HL-60 (cell line): ENCODE results near the gene CFAP92.

Experiments used
- DNase-seq, 2 experiments: peaks; one replicate each; pipeline ENCODE4 v3.0.0-alpha.2; 2010 to 2020; ENCODE audit warnings: low read depth in 1 of 2, low spot score in 1 of 2
- H3K27ac ChIP-seq: fragments of 250-450 bp; sonication (Bioruptor Pico); replicated peaks from 2 replicates; pipeline ENCODE4 v1.5.1; 2020; ENCODE audit warnings: mild to moderate bottlenecking, moderate library complexity
- H3K27me3 ChIP-seq: fragments of 250-450 bp; sonication (Bioruptor Pico); 2 replicates; pipeline ENCODE4 v1.5.1; 2021; ENCODE audit warnings: mild to moderate bottlenecking, moderate library complexity; ENCODE audit not compliant: insufficient read depth, poor library complexity, severe bottlenecking
- H3K4me3 ChIP-seq: replicated peaks from 2 replicates; pipeline ENCODE4 v1.5.1; 2011; ENCODE audit warnings: mild to moderate bottlenecking, control low read depth, low read length; ENCODE audit not compliant: insufficient read depth
- GABPA ChIP-seq: IDR thresholded peaks from 2 replicates; pipeline ENCODE4 v1.6.1; 2012; ENCODE audit warnings: low read depth
- POLR2AphosphoS5 ChIP-seq: IDR thresholded peaks from 2 replicates; pipeline ENCODE4 v1.6.1; 2012; ENCODE audit warnings: low read depth
- SPI1 ChIP-seq: IDR thresholded peaks from 2 replicates; pipeline ENCODE4 v1.6.1; 2012; ENCODE audit warnings: low read depth, mild to moderate bottlenecking, borderline replicate concordance
- TF ChIP-seq, protein P1 (sequence below): IDR thresholded peaks from 2 replicates; pipeline ENCODE4 v1.6.1; 2012; ENCODE audit warnings: low read depth; ENCODE audit not compliant: insufficient replicate concordance
- TF ChIP-seq, protein P2 (sequence below): IDR thresholded peaks from one replicate; pipeline ENCODE4 v1.5.1; 2011; ENCODE audit warnings: low read length, control low read depth, inconsistent platforms; ENCODE audit not compliant: insufficient read depth

Gene CFAP92

DNA sequence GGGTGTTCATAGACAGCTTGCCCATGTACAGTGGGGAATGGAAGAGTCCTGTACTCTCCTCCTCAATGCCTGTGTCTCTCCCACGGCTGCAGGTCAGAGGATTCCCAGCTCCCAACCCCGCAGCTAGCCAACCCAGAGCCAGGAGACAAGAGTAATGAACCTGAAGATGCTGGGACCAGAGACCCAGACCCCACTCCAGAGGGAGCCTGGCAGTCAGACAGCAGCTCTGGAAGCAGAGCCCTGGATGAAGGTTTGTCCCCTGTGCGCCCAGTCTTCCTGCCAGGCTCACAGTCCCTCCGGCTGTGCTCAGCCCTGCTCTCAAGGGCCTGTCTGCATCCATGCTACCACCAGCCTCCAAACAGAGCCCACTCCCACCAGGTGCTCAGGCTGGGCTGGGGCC is 36.7 kb upstream of the CFAP92 start:
- no peaks in the 10 kb centered on the region for H3K27me3 ChIP-seq
- H3K27ac ChIP-seq, result no peak overlapping the region
- TF ChIP-seq, protein P1, sequence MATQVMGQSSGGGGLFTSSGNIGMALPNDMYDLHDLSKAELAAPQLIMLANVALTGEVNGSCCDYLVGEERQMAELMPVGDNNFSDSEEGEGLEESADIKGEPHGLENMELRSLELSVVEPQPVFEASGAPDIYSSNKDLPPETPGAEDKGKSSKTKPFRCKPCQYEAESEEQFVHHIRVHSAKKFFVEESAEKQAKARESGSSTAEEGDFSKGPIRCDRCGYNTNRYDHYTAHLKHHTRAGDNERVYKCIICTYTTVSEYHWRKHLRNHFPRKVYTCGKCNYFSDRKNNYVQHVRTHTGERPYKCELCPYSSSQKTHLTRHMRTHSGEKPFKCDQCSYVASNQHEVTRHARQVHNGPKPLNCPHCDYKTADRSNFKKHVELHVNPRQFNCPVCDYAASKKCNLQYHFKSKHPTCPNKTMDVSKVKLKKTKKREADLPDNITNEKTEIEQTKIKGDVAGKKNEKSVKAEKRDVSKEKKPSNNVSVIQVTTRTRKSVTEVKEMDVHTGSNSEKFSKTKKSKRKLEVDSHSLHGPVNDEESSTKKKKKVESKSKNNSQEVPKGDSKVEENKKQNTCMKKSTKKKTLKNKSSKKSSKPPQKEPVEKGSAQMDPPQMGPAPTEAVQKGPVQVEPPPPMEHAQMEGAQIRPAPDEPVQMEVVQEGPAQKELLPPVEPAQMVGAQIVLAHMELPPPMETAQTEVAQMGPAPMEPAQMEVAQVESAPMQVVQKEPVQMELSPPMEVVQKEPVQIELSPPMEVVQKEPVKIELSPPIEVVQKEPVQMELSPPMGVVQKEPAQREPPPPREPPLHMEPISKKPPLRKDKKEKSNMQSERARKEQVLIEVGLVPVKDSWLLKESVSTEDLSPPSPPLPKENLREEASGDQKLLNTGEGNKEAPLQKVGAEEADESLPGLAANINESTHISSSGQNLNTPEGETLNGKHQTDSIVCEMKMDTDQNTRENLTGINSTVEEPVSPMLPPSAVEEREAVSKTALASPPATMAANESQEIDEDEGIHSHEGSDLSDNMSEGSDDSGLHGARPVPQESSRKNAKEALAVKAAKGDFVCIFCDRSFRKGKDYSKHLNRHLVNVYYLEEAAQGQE, result no peak
- TF ChIP-seq POLR2AphosphoS5, result no peak
- TF ChIP-seq, protein P2, sequence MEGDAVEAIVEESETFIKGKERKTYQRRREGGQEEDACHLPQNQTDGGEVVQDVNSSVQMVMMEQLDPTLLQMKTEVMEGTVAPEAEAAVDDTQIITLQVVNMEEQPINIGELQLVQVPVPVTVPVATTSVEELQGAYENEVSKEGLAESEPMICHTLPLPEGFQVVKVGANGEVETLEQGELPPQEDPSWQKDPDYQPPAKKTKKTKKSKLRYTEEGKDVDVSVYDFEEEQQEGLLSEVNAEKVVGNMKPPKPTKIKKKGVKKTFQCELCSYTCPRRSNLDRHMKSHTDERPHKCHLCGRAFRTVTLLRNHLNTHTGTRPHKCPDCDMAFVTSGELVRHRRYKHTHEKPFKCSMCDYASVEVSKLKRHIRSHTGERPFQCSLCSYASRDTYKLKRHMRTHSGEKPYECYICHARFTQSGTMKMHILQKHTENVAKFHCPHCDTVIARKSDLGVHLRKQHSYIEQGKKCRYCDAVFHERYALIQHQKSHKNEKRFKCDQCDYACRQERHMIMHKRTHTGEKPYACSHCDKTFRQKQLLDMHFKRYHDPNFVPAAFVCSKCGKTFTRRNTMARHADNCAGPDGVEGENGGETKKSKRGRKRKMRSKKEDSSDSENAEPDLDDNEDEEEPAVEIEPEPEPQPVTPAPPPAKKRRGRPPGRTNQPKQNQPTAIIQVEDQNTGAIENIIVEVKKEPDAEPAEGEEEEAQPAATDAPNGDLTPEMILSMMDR, result no peak
- no peak for TF ChIP-seq GABPA
- no peak overlapping the region for H3K4me3 ChIP-seq
- no peak for DNase-seq

DNA sequence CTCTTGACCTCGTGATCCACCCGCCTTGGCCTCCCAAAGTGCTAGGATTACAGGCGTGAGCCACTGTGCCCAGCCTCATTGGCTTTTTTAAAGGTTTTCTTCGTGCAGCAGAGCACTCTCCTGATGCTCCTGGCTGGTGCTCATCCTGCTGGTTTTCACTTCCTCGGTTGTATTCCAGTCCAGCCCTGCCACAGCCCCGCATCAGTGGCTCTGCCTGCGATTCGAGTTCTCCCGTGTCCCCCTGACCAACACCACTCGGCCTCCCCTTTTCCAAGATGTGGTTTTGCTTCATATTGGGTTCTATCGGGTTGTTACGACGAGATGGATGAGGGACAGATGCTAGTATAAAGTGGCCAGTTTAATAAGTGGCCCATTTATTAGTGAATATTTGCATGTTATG is 35.0 kb upstream of the CFAP92 start:
- TF ChIP-seq, protein P1, result no peak
- TF ChIP-seq GABPA (no peak), SPI1 (no peak), POLR2AphosphoS5 (no peak)
- TF ChIP-seq, protein P2, result no peak
- DNase-seq, result no peak
- H3K27ac ChIP-seq, result no peak overlapping the region
- no peak overlapping the region for H3K4me3 ChIP-seq
- H3K27me3 ChIP-seq, result no peaks in the 10 kb centered on the region

DNA sequence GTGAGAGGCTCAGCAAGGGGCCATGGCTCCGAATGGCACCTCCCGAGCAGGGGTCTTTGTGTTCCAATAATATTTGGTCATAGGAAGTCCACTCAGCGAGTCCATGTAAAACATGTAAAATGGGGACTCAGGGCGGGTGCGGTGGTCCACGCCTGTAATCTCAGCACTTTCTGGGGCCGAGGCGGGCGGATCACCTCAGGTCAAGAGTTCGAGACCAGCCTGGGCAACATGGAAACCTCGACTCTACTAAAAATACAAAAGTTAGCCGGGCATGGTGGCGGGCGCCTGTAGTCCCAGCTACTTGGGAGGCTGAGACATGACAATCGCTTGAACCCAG is 33.6 kb upstream of the CFAP92 start:
- Histone ChIP-seq H3K27ac (0 out of 2 replicates have a peak overlapping the region, but pooled peaks have one; percentile 23), H3K4me3 (peak overlapping the region; percentile 53), H3K27me3 (no peaks in the 10 kb centered on the region)
- DNase-seq, result no peak
- TF ChIP-seq, protein P2, result no peak
- TF ChIP-seq, protein P1, result no peak
- TF ChIP-seq POLR2AphosphoS5, result no peak
- TF ChIP-seq GABPA, result no peak
- no peak for TF ChIP-seq SPI1
